Subcutaneous abdominal adipose tissue (tissue), 5 donors: Measurements from ENCODE around the gene WWOX.

Source experiments
- H3K27ac ChIP-seq: one replicate; pipeline ENCODE4 v1.7.0; 2013; ENCODE audit warnings: low read depth, mild to moderate bottlenecking, inconsistent platforms, low read length, moderate library complexity
- H3K27me3 ChIP-seq, 5 donors: one replicate each; pipeline ENCODE4 v1.7.0; 2013; ENCODE audit warnings: low read length in 5 of 5, inconsistent platforms in 1 of 5; ENCODE audit not compliant: control insufficient read depth in 5 of 5, insufficient read depth in 4 of 5
- H3K36me3 ChIP-seq, 5 donors: one replicate each; pipeline ENCODE4 v1.7.0; 2013; ENCODE audit warnings: low read length in 5 of 5; ENCODE audit not compliant: control insufficient read depth in 5 of 5, insufficient read depth in 5 of 5
- H3K4me1 ChIP-seq, 5 donors: one replicate each; pipeline ENCODE4 v1.7.0; 2013; ENCODE audit warnings: low read length in 5 of 5, mild to moderate bottlenecking in 3 of 5, moderate library complexity in 1 of 5; ENCODE audit not compliant: control insufficient read depth in 5 of 5, insufficient read depth in 5 of 5
- H3K4me3 ChIP-seq, 5 donors: one replicate each; pipeline ENCODE4 v1.7.0; 2013; ENCODE audit warnings: low read length in 5 of 5, low read depth in 1 of 5
- H3K9ac ChIP-seq, 5 donors: one replicate each; pipeline ENCODE4 v1.7.0; 2013; ENCODE audit warnings: low read length in 5 of 5, mild to moderate bottlenecking in 4 of 5, moderate library complexity in 3 of 5
- H3K9me3 ChIP-seq, 5 donors: one replicate each; pipeline ENCODE4 v1.7.0; 2013; ENCODE audit warnings: low read length in 5 of 5; ENCODE audit not compliant: control insufficient read depth in 5 of 5
- donor health status: healthy.
- donor health status: healthy.
- donor health status: healthy.
- donor health status: healthy.
- donor health status: healthy.

WWOX gene

DNA sequence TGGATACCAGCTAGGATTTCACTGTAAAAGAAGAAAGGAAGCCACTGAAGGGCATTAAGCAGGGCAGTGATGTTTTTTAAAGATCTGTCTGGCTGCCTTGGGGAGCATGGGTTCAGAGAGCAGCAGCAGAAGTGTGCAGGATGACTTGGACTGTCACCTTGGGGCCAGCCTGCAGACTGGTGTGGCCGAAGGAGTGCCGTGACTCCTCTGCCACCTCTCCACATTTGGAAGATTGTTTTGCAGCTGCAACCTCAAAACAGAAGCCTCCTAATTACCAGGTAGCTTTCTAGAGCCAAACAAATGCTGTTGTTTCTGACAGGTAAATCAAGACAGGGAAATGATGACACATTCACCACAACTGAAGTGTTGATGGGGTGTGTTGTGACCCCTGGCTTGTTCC is 681.4 kb downstream of the WWOX start:
- H3K36me3 ChIP-seq: no peaks in the 10 kb centered on the region
- H3K4me3 ChIP-seq: no peak overlapping the region
- H3K27ac ChIP-seq: no peak overlapping the region
- H3K9me3 ChIP-seq: no peaks in the 10 kb centered on the region
- H3K9ac ChIP-seq: no peak overlapping the region
- peaks cover 0 to 9% (median 5%) of the 10 kb centered on the region in 5 donors for H3K4me1 ChIP-seq
- no peaks in the 10 kb centered on the region for H3K27me3 ChIP-seq

DNA sequence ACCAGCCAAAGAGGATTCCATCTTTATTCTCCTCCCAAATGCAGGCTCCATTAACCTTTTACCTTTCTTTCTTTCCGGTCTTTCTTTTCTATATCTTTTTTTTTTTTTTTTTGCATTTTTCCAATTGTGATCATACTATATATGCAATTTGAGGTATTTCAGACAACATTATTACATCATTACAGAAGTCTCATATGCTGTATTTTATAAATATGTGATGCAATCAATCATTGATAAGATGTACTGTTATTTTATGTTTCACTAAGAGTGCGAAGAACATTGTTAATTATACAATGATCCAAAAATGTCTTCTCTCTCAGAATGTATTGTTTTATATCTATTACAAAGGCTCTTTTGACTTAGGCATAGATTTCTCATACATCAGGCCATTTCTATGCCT is 683.1 kb downstream of the WWOX start:
- Histone ChIP-seq H3K9me3 (no peaks in the 10 kb centered on the region), H3K36me3 (no peaks in the 10 kb centered on the region), H3K4me1 (peaks cover 0 to 9% (median 5%) of the 10 kb centered on the region in 5 donors), H3K27me3 (no peaks in the 10 kb centered on the region), H3K9ac (no peak overlapping the region), H3K4me3 (no peak overlapping the region), H3K27ac (no peak overlapping the region)

DNA sequence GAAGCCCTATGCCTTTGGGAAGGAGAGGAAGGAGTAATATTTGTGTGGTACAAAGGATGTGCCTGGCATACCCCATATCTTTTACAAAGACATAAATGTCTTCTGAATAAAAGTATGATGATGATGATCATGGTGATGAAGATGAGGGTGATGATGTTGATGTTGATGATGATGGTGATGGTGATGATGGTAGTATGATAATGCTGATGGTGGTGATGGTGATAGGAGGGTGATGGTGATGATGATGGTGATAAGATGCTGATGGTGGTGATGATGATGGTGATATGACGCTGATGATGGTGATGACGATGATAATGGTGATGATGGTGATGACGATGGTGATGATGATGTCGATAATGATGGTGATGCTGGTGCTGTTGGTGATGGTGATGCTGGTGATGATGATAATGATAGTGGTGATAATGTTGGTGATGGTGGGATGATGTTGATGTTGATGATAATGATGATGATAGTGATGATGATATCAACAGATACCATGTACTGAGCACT is 684.2 kb downstream of the WWOX start:
- Histone ChIP-seq H3K4me3 (no peak overlapping the region), H3K4me1 (peaks cover 0 to under 1% (median 0%) of the 10 kb centered on the region in 5 donors), H3K36me3 (no peaks in the 10 kb centered on the region), H3K9ac (no peak overlapping the region), H3K27ac (no peak overlapping the region), H3K27me3 (no peaks in the 10 kb centered on the region), H3K9me3 (no peaks in the 10 kb centered on the region)

DNA sequence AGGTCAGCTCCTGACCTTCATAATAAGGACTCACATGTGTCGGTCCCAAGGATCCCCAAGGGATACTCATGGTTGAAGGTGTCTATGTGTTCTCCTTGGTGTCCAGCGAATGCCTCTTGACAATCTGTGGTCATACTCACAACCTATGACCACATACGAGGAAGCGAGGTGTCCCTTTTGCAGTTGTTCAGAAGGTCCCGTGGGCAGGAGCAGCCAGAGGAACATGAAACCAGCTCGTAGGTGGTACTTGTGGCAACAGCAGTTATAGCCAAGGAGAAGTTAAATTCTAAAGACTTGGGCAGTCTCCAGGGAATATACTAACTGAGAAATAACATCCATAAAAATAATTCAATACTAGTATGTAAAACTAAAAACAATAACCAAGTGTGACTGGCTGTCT is 685.3 kb downstream of the WWOX start:
- Histone ChIP-seq H3K36me3 (no peaks in the 10 kb centered on the region), H3K4me1 (peaks cover 0 to 4% (median 0%) of the 10 kb centered on the region in 5 donors), H3K27me3 (no peaks in the 10 kb centered on the region), H3K9ac (no peak overlapping the region), H3K27ac (no peak overlapping the region), H3K4me3 (no peak overlapping the region), H3K9me3 (no peaks in the 10 kb centered on the region)

DNA sequence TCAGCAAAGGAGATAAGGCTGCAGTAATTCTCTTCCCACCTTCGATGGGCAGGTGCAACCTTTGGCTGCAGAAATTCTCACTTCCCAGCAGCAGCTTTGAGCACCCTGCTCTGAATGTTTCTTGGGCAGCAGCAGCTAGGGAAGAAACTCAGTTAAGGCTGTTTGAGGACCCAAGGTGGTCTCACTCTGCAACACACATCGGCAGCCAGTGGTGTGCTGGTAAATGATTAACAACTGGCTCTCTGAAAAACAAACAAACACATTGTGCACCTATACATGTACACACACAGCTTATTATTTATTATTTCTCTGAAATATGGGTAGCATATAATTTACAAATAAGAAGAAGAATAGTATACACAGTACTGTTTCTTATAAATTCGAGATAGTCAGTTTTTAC is 685.8 kb downstream of the WWOX start:
- no peaks in the 10 kb centered on the region for H3K9me3 ChIP-seq
- peaks cover 0 to 6% (median 0%) of the 10 kb centered on the region in 5 donors for H3K4me1 ChIP-seq
- no peaks in the 10 kb centered on the region for H3K36me3 ChIP-seq
- no peak overlapping the region for H3K27ac ChIP-seq
- H3K9ac ChIP-seq: no peak overlapping the region
- no peaks in the 10 kb centered on the region for H3K27me3 ChIP-seq
- no peak overlapping the region for H3K4me3 ChIP-seq

DNA sequence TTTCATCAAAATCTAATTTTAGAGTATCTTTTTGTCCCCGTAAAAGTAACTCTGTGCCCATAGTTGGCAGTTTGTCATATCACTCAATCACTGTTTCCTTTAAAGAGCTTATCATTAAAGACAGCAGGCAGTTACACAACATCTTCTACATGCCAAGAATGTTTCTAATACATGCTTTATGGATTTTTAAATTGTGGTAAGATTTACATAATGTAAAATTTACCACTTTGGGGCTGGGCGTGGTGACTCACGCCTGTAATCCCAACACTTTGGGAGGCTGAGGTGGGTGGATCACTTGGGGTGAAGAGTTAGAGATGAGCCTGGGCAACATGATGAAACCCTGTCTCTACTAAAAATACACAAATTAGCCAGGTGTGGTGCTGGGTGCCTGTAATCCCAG is 687.2 kb downstream of the WWOX start:
- Histone ChIP-seq H3K27ac (no peak overlapping the region), H3K36me3 (no peaks in the 10 kb centered on the region), H3K4me3 (no peak overlapping the region), H3K27me3 (no peaks in the 10 kb centered on the region), H3K9me3 (no peaks in the 10 kb centered on the region), H3K4me1 (peaks cover 0 to 6% (median 0%) of the 10 kb centered on the region in 5 donors), H3K9ac (no peak overlapping the region)

DNA sequence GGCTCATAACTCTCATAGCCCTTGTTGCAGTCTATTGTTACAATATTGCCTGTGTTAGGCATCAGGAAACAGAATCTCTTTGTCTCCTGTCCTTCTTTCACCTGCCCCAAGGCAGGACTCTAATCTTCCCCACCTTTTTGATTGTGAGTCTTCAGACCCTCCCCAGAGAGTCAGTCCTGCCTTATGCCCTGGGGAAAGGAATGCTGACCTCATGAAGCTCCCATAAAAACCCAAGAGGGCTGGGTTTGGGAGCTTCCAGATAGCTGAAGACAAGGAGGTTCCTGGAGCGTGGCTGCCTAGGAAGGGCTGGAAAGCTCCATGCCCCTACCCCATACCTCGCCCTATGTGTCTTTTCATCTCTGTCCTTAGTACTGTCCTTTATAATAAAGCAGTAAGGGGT is 688.8 kb downstream of the WWOX start:
- peaks cover 0 to 6% (median 0%) of the 10 kb centered on the region in 5 donors for H3K4me1 ChIP-seq
- no peak overlapping the region for H3K27ac ChIP-seq
- no peak overlapping the region for H3K4me3 ChIP-seq
- no peak overlapping the region for H3K9ac ChIP-seq
- H3K27me3 ChIP-seq: no peaks in the 10 kb centered on the region
- no peaks in the 10 kb centered on the region for H3K9me3 ChIP-seq
- H3K36me3 ChIP-seq: no peaks in the 10 kb centered on the region

DNA sequence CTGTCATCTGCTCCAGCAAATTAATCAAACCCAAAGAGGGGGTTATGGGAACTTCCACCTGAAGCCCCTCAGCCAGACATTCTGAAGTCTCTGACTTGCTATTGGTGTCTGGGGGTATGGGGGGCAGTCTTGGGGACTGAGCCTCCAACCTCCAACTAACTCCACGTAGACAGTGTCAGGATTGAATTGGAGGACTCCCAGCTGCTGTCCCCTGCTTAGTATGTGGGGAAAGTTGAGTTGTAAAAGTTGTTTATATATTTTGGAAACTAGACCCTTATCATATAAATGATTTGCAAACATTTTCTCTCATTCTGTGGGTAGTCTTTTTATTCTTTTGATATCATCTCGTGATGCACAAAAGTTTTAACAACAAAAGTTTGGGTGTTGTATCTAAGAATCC is 689.2 kb downstream of the WWOX start:
- no peak overlapping the region for H3K9ac ChIP-seq

DNA sequence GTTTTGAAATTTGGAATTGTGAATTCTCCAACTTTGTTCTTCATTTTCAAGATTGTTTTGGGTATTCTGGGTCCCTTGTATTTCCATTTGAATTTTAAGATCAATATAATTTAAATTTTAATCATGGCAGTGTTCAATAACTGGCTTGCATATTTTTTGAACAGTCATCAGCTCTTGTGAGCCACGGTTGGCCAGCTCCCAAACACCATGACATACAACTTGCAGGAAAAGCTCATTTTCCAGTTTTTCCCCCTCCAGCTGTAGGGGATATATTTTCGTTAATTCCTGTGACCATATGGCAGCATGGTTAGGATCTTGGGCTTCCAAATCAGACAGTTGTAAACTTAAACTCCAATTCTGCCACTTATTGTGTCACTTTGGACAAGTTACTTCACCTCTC is 690.1 kb downstream of the WWOX start:
- H3K27me3 ChIP-seq: no peaks in the 10 kb centered on the region
- no peak overlapping the region for H3K9ac ChIP-seq
- no peak overlapping the region for H3K4me3 ChIP-seq
- no peaks in the 10 kb centered on the region for H3K36me3 ChIP-seq
- H3K27ac ChIP-seq: no peak overlapping the region
- peaks cover 0 to 6% (median 0%) of the 10 kb centered on the region in 5 donors for H3K4me1 ChIP-seq
- no peaks in the 10 kb centered on the region for H3K9me3 ChIP-seq

More for the DNA sequence above, 689.2 kb downstream of the WWOX start:
- Histone ChIP-seq H3K4me3 (no peak overlapping the region), H3K4me1 (peaks cover 0 to 6% (median 0%) of the 10 kb centered on the region in 5 donors), H3K27me3 (no peaks in the 10 kb centered on the region), H3K36me3 (no peaks in the 10 kb centered on the region), H3K27ac (no peak overlapping the region), H3K9me3 (no peaks in the 10 kb centered on the region)

DNA sequence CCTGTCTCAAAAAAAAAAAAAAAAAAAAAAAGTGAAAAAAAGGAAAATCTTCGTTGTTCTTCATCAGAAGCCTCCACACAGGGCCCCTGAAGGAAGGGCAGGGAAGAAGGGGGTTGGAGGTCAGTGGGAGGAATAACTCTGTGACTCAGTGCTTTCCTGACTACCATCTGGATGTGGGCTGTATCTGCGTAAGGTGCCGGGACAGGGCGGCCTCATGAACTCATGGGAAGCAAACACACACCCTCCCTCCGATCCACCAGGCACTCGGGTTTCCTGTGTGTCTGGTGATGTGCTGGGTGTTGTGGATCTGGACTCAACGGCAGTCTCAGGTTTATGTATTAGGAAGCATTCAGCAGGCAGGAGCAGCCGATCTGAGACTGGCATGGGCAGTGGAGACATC is 691.6 kb downstream of the WWOX start:
- no peak overlapping the region for H3K27ac ChIP-seq

DNA sequence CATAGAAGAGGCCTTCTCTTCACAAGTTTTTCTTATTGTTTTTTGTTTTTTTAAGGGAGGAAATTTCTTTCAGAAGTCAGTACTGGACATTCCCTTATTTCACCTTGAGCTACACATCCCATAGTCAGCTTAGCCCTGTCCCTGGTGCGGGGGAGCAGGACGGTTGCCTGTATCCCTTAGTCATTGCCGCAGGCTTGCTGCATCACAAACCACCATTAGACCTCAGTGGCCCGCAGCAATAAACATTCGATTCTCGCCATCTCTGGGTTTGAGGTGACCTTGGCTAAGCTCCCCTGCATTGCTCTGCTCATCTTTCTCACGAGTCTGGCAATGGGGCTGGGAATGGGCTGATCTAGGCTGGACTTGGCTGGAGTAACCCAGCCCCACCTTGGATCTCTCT is 692.5 kb downstream of the WWOX start:
- Histone ChIP-seq H3K4me1 (peaks cover 0 to 14% (median 11%) of the 10 kb centered on the region in 5 donors), H3K4me3 (no peak overlapping the region), H3K27ac (no peak overlapping the region), H3K36me3 (no peaks in the 10 kb centered on the region), H3K27me3 (no peaks in the 10 kb centered on the region), H3K9ac (no peak overlapping the region), H3K9me3 (no peaks in the 10 kb centered on the region)

More for the DNA sequence above, 691.6 kb downstream of the WWOX start:
- Histone ChIP-seq H3K4me1 (peaks cover 0 to 6% (median 3%) of the 10 kb centered on the region in 5 donors), H3K27me3 (no peaks in the 10 kb centered on the region), H3K9ac (no peak overlapping the region), H3K4me3 (no peak overlapping the region), H3K36me3 (no peaks in the 10 kb centered on the region), H3K9me3 (no peaks in the 10 kb centered on the region)
